Measurements from ENCODE around the gene CCSAP. TPM values are rescaled to one million over a fixed set of nuclear protein-coding genes. Genes with fewer than 3 reads are reported as not detected.

The CCSAP gene
- total and polyA plus RNA-seq, 2 of the 4 experiments (the other 2 are of a cell fraction): 2.3 to 3.8 TPM

- Histone ChIP-seq H3K23ac (ENCODE audit: low read depth, low read length) (no peak overlapping the region; the same call in 1 of the 2 replicates), H3K56ac (ENCODE audit: extremely low read depth, insufficient read depth, low read length) (no peak overlapping the region), H3K14ac (replicated peaks; ENCODE audit: low read depth, low read length) (no peak overlapping the region), H3K79me1 (ENCODE audit: low read depth in 1 of 2, low read length in 2 of 2) (peaks cover 2 to 8% of the 10 kb centered on the region in 2 experiments; a peak in 1 of 4 replicates), H3K9me3 (ENCODE audit: control insufficient read depth, insufficient read depth, low read length) (no peaks in the 10 kb centered on the region), H2AK9ac (replicated peaks; ENCODE audit: low read depth, low read length, poor library complexity) (no peak overlapping the region), H3K27me3 (ENCODE audit: control insufficient read depth, insufficient read depth, low read length) (no peaks in the 10 kb centered on the region), H4K20me1 (ENCODE audit: insufficient read depth, low read length) (no peaks in the 10 kb centered on the region), H2BK20ac (ENCODE audit: low read depth, low read length) (no peak overlapping the region), H3K4ac (ENCODE audit: low read depth, low read length) (no peak overlapping the region), H2AFZ (replicated peaks; ENCODE audit: low read length, poor library complexity) (peak overlapping the region; percentile 45), H4K5ac (ENCODE audit: low read depth, low read length) (0 out of 2 replicates have a peak overlapping the region, but pooled peaks have one; percentile 64), H3K9ac (ENCODE audit: low read depth, low read length) (no peak overlapping the region), H3K9me1 (ENCODE audit: insufficient read depth, low read length) (no peaks in the 10 kb centered on the region), H2BK5ac (ENCODE audit: low read depth, low read length, poor library complexity, severe bottlenecking) (no peak overlapping the region), H4K8ac (ENCODE audit: low read depth in 2 of 2, low read length in 2 of 2) (no peak overlapping the region), H3K18ac (ENCODE audit: low read depth, low read length) (no peak overlapping the region), H2BK120ac (ENCODE audit: low read depth, low read length) (no peak overlapping the region), H4K91ac (ENCODE audit: insufficient read depth, low read depth, low read length) (no peak overlapping the region), H3K4me3 (ENCODE audit: insufficient read depth, low read depth, low read length) (no peak overlapping the region), H2AK5ac (ENCODE audit: low read depth, low read length) (no peak overlapping the region), H3K27ac (ENCODE audit: insufficient read depth, low read length) (no peak overlapping the region), H3K36me3 (ENCODE audit: control insufficient read depth, insufficient read depth, low read length) (peaks cover 11% of the 10 kb centered on the region), H2BK15ac (ENCODE audit: low read depth, low read length) (no peak overlapping the region), H3K4me1 (ENCODE audit: control insufficient read depth, insufficient read depth, low read length) (peaks cover 7% of the 10 kb centered on the region), H3K4me2 (ENCODE audit: low read depth, low read length) (no peak overlapping the region)
- dilution Hi-C loops (cut with HindIII; ENCODE audit: low sequenced_read_pairs, unreplicated experiment): no loop called here
- 100% methylated on average over 2 of the region's 12 CpGs; no CpG with 5 or more reads in 1 of the 2 experiments for WGBS, 2 experiments (ENCODE audit: extremely low coverage in 2 of 2, insufficient read length in 1 of 2)
- TF ChIP-seq MXI1 (IDR thresholded peaks at IDR 0.05; ENCODE audit: borderline replicate concordance, low read depth, low read length) (no peak), NFE2L2 (IDR thresholded peaks at IDR 0.05; ENCODE audit: low read depth, low read length) (no peak), RFX5 (IDR thresholded peaks at IDR 0.05; ENCODE audit: low read depth, low read length) (no peak), RAD21 (IDR thresholded peaks at IDR 0.05; ENCODE audit: low read length) (no peak), POLR2A (IDR thresholded peaks at IDR 0.05; ENCODE audit: low read depth, low read length) (no peak), SMC3 (IDR thresholded peaks at IDR 0.05; ENCODE audit: low read depth, low read length) (no peak)
- TF ChIP-seq, protein P1, sequence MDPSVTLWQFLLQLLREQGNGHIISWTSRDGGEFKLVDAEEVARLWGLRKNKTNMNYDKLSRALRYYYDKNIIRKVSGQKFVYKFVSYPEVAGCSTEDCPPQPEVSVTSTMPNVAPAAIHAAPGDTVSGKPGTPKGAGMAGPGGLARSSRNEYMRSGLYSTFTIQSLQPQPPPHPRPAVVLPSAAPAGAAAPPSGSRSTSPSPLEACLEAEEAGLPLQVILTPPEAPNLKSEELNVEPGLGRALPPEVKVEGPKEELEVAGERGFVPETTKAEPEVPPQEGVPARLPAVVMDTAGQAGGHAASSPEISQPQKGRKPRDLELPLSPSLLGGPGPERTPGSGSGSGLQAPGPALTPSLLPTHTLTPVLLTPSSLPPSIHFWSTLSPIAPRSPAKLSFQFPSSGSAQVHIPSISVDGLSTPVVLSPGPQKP (IDR thresholded peaks at IDR 0.05; ENCODE audit: borderline replicate concordance, low read depth, low read length): no peak
- TF ChIP-seq, protein P2, sequence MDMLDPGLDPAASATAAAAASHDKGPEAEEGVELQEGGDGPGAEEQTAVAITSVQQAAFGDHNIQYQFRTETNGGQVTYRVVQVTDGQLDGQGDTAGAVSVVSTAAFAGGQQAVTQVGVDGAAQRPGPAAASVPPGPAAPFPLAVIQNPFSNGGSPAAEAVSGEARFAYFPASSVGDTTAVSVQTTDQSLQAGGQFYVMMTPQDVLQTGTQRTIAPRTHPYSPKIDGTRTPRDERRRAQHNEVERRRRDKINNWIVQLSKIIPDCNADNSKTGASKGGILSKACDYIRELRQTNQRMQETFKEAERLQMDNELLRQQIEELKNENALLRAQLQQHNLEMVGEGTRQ (IDR thresholded peaks at IDR 0.05; ENCODE audit: low read depth, low read length): no peak
- TF ChIP-seq, protein P3, sequence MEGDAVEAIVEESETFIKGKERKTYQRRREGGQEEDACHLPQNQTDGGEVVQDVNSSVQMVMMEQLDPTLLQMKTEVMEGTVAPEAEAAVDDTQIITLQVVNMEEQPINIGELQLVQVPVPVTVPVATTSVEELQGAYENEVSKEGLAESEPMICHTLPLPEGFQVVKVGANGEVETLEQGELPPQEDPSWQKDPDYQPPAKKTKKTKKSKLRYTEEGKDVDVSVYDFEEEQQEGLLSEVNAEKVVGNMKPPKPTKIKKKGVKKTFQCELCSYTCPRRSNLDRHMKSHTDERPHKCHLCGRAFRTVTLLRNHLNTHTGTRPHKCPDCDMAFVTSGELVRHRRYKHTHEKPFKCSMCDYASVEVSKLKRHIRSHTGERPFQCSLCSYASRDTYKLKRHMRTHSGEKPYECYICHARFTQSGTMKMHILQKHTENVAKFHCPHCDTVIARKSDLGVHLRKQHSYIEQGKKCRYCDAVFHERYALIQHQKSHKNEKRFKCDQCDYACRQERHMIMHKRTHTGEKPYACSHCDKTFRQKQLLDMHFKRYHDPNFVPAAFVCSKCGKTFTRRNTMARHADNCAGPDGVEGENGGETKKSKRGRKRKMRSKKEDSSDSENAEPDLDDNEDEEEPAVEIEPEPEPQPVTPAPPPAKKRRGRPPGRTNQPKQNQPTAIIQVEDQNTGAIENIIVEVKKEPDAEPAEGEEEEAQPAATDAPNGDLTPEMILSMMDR (conservative IDR thresholded peaks at IDR 0.05; ENCODE audit: low read depth, low read length): no peak
- intact Hi-C loops (cut with micrococcal nuclease): no loop called here
- no peak for DNase-seq
- ATAC-seq (ENCODE audit: low read depth): no peak
- ChIA-PET POLR2A (ENCODE audit: unreplicated experiment) (no interaction called here), CTCF (no interaction called here)
- BruUV-seq (replicated peaks): no TSS peak
- in situ Hi-C loops (cut with MboI; ENCODE audit: low sequenced_read_pairs): no loop called here
These were observed 16.2 kb downstream of the CCSAP start for GRCh38 chr1:229326601-229327000.

Data from IMR-90 (cell line).